T-helper 1 cell treated with Interleukin-12 subunit alpha and Interleukin-12 subunit beta and Interleukin-4 antibody, amounts not matched to agents 30 ng/mL and 1 ng/mL, for 36 hours (primary cell): Measurements from ENCODE around the gene ATG10. TPM values are rescaled to one million over a fixed set of nuclear protein-coding genes. Genes with fewer than 3 reads are reported as not detected.

Experiments used
- intact Hi-C: fragments of 100-400 bp; cut with micrococcal nuclease; formaldehyde crosslinking; loops from one replicate; pipeline ENCODE4 v1.15.1; 2024
- total RNA-seq: library from RNA; stranded (reverse); gene quantifications from 2 replicates; pipeline ENCODE4 v1.2.3, GENCODE V29; 2022

The ATG10 gene
- total RNA-seq, 1 donor from 2014 or later, result 4.2 TPM

- intact Hi-C loops, result no loop called here
Measured at GRCh38 chr5:82301190-82301589, 329.4 kb downstream of the ATG10 start.

Other genes starting within 250 kb of the ATG10 start
- gene SSBP2, start 220.9 kb upstream of the ATG10 start, total RNA-seq, result 29.6 and 30.6 TPM in 2 replicates